Measurements from ENCODE around the gene C5. TPM values are rescaled to one million over a fixed set of nuclear protein-coding genes. Genes with fewer than 3 reads are reported as not detected.

The C5 gene
- total RNA-seq, 1 experiment from 2014 or later, result 0.74 TPM

DNA sequence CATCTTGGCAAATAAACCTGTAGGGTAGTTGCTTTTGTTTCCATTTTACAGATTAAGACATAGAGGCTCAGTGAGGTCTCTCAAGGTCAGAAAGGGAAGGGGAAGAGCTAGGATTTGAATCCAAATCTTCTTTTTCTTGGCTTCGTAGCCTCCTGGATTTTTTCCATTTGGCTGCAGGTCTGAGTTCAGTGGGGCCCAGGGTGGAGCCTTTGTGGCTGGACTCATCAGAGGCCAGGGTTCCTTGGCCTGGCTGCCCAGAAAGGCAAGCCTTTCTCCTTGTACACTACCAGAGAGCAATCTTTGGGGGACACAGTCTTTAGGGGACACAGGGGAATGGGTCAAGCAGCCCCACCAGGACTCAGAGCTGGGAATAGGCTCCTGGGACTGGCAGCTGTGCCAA is 112.9 kb downstream of the C5 start:
- Histone ChIP-seq H2BK12ac (ENCODE audit: insufficient read length, low read depth, low read length) (no peak overlapping the region), H2BK120ac (ENCODE audit: low read depth, low read length, poor library complexity, severe bottlenecking) (no peak overlapping the region), H3K23ac (ENCODE audit: insufficient read length, low read depth, low read length) (no peak overlapping the region), H3K9ac (ENCODE audit: extremely low read depth, insufficient read length, low read length) (no peak overlapping the region), H3T11ph (ENCODE audit: low read length) (no peak overlapping the region), H2AK5ac (ENCODE audit: insufficient read length, low read length) (no peak overlapping the region), H3K23me2 (ENCODE audit: insufficient read length, low read depth, low read length, poor library complexity, severe bottlenecking) (no peaks in the 10 kb centered on the region), H4K91ac (ENCODE audit: insufficient read length, low read depth, low read length) (no peak overlapping the region), H3K56ac (ENCODE audit: insufficient read length, low read depth, low read length) (no peak overlapping the region), H2BK20ac (ENCODE audit: low read depth, low read length, poor library complexity, severe bottlenecking) (no peak overlapping the region), H2AFZ (ENCODE audit: low read length) (no peak overlapping the region), H3K27ac (ENCODE audit: insufficient read length, low read depth, low read length) (no peak overlapping the region), H3K79me2 (ENCODE audit: insufficient read depth, low read length) (no peaks in the 10 kb centered on the region), H3K4ac (ENCODE audit: low read depth, low read length) (no peak overlapping the region), H3K4me2 (ENCODE audit: insufficient read depth, insufficient read length, low read length) (no peak overlapping the region), H4K20me1 (ENCODE audit: control insufficient read depth, insufficient read depth, insufficient read length) (no peaks in the 10 kb centered on the region), H3K79me1 (ENCODE audit: insufficient read depth, low read depth, low read length, poor library complexity, severe bottlenecking) (no peaks in the 10 kb centered on the region), H3K14ac (ENCODE audit: insufficient read depth, low read length) (no peak overlapping the region), H2BK5ac (ENCODE audit: insufficient read length, low read length) (no peak overlapping the region), H2BK15ac (ENCODE audit: low read depth, low read length) (no peak overlapping the region), H3K18ac (ENCODE audit: insufficient read length, low read depth, low read length) (no peak overlapping the region), H3K27me3 (ENCODE audit: insufficient read depth, low read length) (no peaks in the 10 kb centered on the region), H3K9me3 (ENCODE audit: control insufficient read depth, low read depth, low read length) (no peaks in the 10 kb centered on the region), H3K4me1 (ENCODE audit: insufficient read depth, low read length) (no peaks in the 10 kb centered on the region), H4K8ac (replicated peaks; ENCODE audit: insufficient read length, low read depth, low read length) (no peak overlapping the region), H4K5ac (ENCODE audit: insufficient read length, low read depth, low read length) (no peak overlapping the region)
- TF ChIP-seq CTCF (conservative IDR thresholded peaks at IDR 0.05), result no peak
- Mint-ChIP-seq H3K27me3 (ENCODE audit: low read depth) (peaks cover 5% of the 10 kb centered on the region), H3K36me3 (ENCODE audit: insufficient read depth in 1 of 3, low read depth in 3 of 3) (no peaks in the 10 kb centered on the region), H3K9me3 (no peaks in the 10 kb centered on the region), H3K4me3 (no peak overlapping the region), H3K4me1 (peaks cover 12% of the 10 kb centered on the region in 2 experiments), H3K27ac (no peak overlapping the region)
- no peak for DNase-seq
- WGBS (ENCODE audit: extremely low coverage, insufficient read length, low lambda C conversion rate), result no CpG with 5 or more reads among the region's 1 CpG

Data from H9 (cell line).